HS-27A (cell line): ENCODE measurements around the gene OSBPL2.
A peak's percentile ranks its signal among the peaks of the same experiment; 100 is the strongest.

ENCODE experiments used
- DNase-seq: peaks from one replicate; pipeline ENCODE4 v3.0.0-alpha.2; 2012; ENCODE audit warnings: low read depth, missing footprints

OSBPL2 gene

GRCh38 chr20:62237801-62238568 lies at the start of gene OSBPL2:
OSBPL2 (plus strand) TSS chr20:62238521; CDS start chr20:62256185, 17,664 bp downstream.
- DNase-seq: peak; percentile 91

DNA sequence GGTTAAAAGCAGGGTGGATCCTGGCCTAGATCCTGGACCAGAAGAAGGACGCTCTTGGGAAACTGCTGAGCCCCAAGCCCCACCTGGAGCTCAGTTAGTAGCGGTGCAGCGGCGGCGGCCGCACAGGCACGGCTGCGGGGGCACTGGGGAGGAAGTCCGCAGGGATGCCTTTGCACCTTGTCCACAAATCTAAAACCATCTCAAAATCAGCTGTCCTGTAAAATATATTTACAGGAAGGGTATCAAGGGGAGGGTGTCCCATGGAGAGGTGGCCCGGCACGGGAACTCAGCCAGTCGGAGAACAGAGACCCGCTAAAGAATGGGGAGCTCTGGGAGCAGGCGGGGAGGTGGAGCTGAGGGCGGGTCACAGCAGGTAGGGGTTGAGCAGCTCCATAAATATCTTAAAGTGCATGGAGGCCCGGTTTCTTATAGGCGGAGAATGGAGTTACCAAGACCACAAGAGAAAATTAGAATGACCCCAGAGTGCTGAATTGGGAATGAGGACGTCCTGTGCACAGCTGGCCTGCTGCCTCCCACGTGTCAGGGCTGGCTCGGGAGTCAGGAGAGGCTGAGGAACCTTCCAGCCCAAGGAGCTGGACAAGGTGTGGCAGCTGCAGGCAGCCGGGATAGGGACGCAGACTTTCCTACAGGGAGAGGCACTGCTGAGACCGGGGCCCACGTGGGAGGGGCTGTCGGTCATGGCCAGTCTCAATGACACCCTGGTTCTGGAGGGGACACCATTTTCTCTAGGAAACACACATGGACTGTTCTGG lies 47.5 kb upstream of the OSBPL2 start:
- no peak for DNase-seq

GRCh38 chr20:62191781-62192559 lies 46.4 kb upstream of the OSBPL2 start:
- DNase-seq: no peak

- no peak for DNase-seq
These were observed 45.7 kb upstream of the OSBPL2 start for GRCh38 chr20:62192635-62193034.

- DNase-seq: no peak
These were observed 45.0 kb upstream of the OSBPL2 start for GRCh38 chr20:62193079-62194025.

DNA sequence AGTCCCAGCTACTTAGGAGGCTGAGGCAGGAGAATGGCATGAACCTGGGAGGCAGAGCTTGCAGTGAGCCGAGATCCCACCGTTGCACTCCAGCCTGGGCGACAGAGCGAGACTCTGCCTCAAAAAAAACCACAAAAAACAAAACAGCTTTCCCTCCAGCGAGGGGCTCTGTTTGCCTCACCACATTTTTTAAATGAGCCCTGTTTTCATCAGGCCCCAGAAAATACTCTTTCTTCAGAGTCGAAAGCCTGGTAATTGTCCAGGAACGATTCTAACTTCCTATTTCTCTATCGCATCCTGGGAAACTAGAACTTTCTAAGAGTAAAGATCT lies 43.3 kb upstream of the OSBPL2 start:
- no peak for DNase-seq

- no peak for DNase-seq
These were observed 42.6 kb upstream of the OSBPL2 start for GRCh38 chr20:62195736-62196135.

- DNase-seq: no peak
These were observed 42.0 kb upstream of the OSBPL2 start for GRCh38 chr20:62196286-62196685.

GRCh38 chr20:62197311-62197710 lies 41.0 kb upstream of the OSBPL2 start:
- no peak for DNase-seq

DNA sequence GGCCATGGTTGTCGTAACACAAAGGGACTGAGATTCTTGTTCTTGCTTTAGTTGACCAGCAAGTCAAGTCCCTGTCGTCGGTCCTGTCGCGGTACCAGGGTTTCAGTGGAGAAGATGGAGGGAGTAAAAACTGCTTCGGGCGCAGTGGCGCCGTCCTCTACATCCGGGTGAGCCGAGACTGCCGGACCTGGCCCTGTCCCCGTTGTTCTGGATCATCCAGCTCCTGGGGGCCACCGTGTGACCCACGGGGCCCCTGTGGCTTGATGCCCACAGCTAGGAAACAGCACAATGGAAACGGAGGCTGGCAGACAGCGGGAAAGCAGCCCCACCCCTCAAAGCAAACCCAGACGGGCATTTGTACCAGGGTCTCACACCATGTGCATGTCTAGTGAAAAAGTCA lies 40.5 kb upstream of the OSBPL2 start:
- DNase-seq: no peak

- DNase-seq: no peak
These were observed 39.8 kb upstream of the OSBPL2 start for GRCh38 chr20:62198496-62198895.

GRCh38 chr20:62198931-62199330 lies 39.4 kb upstream of the OSBPL2 start:
- DNase-seq: no peak

DNA sequence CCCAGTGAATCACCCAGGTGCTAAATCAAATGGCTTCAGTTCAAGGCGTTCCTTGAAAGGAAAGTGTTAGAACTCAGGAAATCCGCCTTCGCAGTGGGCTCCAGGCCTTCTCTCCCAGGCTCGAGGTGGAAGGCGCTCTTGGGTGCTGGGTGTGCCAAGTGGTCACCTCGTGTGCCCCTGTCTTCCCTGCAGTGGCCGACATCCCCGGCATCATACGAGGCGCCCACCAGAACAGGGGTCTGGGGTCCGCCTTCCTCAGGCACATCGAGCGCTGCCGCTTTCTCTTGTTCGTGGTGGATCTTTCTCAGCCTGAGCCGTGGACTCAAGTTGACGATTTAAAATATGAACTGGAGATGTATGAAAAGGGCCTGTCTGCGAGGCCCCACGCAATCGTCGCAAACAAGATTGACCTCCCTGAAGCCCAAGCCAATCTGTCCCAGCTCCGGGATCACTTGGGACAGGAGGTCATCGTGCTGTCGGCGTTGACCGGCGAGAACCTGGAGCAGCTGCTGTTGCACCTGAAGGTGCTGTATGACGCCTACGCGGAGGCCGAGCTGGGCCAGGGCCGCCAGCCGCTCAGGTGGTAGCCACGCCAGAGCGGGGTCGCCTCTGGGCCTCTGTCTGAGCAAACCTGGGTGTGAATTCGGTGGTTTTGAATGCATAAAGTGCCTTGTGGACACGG lies 37.7 kb upstream of the OSBPL2 start:
- DNase-seq: no peak

DNA sequence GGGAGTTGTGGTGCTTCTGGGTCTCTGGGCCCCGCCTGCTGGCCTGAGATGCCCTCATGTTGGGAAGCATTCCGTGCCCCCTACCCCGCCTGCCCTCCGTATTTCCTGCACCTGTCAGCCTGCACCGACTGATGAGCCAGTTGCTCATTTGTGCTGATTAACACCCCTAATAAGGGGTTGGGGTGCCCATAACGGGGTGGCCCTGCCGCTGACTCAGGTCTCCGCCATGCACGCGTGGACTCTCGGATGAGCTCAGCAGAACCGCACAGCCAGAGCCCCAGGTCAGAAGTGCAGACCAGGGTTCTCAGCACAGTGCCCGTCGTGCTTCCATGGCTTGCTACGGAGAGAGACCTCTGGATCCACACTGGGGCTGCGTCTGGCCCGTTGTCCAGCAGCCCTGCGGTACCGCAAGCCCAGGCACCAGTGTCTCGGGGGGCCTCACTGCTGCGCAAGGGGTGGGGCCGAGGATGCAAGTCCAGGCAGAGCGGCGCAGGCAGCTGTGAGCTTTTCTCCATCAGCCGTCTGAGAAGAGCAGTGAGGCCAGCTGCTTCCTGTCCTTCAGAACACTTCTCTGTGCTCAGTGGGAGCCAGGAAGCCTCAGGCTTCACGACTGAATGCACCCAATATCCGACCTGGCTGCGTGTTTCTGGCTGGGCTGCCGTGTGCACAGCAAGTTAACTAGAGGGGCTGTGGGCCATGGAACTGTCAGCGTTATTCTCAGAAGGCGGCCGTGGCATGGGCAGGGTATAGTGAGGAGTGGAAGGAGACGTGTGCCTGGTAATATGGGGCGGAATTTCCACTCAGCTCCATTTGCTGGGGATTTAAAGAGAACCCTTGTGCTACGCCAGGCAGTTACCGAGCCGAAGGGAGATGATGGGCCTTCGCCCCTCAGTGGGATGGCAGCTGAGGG lies 36.9 kb upstream of the OSBPL2 start:
- DNase-seq: no peak

GRCh38 chr20:62202083-62202395 lies 36.3 kb upstream of the OSBPL2 start:
- no peak for DNase-seq

GRCh38 chr20:62202676-62203377 lies 35.5 kb upstream of the OSBPL2 start:
- no peak for DNase-seq

DNA sequence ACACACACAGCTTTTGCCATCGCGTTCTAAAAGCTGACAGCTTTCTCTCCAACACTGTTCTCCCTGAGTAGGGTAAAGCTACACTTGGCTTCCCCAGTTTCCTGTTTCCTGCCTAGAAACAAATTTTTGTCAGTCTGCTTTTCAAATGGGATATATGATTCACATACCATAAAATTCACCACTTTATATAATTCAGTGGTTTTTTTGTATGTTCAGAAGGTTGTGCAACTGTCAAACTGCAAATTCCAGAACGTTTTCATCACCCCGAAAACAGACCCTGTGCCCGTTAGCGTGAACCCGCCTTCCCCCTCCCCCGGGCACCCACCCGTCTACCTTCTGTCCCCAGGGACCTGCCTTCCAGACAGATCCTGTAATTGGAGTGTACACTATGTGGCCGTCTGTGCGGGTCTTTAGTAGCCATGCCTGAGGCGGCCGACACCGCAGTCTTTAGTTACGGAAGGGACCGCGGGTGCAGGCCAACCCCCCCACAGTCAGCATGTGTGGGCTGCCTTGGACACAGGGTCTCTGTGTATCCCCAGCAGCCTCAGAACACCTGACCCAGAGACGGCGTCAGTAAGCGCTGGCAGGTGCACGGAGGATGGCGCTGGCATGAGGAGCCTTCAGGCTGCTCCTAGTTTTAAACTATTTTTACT lies 34.8 kb upstream of the OSBPL2 start:
- DNase-seq: no peak

GRCh38 chr20:62205618-62206387 lies 32.5 kb upstream of the OSBPL2 start:
- DNase-seq: no peak
